ENCODE data around the gene MEIS3.

MEIS3 gene

GRCh38 chr19:47435196-47435595, 15.9 kb upstream of the MEIS3 start:
- DNase-seq: no peak

DNA sequence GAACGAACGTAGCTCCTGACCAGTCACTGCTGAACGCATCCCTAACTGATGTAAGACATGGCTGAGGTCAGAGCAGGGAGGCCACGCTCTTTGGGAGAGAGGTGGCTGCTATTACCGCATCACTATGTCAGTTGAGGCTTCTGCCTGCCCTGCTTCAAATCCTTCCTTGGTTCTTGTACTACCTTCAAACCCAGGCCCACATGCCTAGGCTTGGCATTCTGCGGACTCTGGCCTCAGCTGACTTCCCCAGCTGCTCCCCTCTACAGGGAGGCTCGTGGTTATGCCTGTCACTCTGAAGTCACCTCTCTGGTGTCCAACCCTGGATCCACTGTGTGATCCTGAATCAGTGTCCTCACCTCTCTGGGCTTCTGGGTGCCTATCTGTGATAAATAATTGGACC, 14.8 kb upstream of the MEIS3 start:
- DNase-seq: no peak

DNA sequence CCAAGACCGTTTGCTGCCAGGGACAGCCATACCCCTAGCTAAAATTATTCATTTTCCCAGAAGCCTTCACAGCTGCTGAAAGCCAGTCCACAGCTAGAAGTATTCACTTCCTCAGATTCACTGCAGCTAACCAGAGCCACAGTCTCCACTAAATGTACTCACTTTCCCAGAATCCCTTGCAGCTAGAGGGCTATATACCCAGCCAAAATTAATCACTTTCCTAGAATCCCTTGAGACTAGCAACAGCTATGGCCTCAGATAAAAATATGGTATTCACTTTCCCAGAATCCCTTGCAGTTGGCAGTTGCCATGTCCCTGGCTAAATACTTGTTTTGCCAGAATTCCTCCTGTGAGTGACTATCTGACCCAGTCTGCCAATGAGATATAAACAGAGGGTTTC, 13.8 kb upstream of the MEIS3 start:
- no peak for DNase-seq

DNA sequence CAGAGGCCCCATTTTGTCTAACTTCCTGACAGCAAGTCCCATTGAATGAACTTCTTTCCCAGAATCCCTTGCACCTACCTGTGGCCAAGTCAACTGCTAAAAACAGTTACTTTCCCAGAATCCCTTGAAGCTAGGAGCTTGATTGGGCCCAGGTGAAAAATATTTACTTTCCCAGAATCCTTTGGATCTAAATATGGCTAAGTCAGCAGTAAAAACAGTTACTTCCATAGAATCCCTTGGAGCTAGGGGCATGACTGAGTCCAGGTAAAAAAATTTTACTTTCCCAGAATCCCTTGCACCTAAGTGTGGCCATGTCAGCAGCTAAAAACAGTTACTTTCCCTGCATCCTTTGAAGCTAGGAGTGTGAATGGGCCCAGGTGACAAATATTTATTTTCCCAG, 13.2 kb upstream of the MEIS3 start:
- DNase-seq: no peak

GRCh38 chr19:47432091-47432490, 12.8 kb upstream of the MEIS3 start:
- DNase-seq: no peak

DNA sequence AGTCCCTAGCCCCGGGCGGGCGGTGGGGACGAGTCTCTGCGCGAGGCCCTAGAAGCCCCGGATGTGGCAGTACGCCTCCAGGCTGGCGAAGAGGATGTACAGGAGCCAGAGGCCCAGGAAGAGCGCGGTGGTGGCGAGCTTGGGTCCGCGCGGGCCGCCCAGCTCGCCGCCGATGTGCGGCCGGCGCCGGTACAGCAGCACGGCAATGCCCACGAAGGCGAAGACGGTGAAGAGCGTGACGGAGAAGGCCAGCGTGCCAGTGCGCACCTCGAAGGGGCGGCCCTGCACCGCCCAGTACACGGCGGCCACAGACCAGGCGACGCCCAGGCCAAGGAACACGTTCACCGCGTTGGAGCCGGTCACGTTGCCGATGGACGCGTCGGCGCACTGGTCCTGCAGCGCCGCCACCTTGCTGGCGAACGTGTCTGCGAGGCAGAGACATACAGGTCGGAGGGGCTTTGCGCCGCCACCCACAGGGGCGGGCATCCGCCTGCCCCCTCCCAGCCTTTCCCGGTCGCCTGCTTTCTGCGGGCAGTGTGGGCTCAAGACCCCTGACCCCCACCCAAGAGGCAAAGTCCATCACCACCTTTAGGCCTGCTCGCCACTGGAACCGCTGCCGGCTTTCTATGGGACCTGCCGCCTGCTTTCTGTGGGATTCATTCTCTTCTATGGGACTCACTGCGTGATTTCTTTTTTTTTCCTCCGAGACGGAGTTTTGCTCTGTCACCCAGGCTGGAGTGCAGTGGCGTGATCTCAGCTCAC, 10.9 kb upstream of the MEIS3 start:
- peak; percentile 59 for DNase-seq

- DNase-seq: no peak
Measured at GRCh38 chr19:47429140-47429793, 9.9 kb upstream of the MEIS3 start.

DNA sequence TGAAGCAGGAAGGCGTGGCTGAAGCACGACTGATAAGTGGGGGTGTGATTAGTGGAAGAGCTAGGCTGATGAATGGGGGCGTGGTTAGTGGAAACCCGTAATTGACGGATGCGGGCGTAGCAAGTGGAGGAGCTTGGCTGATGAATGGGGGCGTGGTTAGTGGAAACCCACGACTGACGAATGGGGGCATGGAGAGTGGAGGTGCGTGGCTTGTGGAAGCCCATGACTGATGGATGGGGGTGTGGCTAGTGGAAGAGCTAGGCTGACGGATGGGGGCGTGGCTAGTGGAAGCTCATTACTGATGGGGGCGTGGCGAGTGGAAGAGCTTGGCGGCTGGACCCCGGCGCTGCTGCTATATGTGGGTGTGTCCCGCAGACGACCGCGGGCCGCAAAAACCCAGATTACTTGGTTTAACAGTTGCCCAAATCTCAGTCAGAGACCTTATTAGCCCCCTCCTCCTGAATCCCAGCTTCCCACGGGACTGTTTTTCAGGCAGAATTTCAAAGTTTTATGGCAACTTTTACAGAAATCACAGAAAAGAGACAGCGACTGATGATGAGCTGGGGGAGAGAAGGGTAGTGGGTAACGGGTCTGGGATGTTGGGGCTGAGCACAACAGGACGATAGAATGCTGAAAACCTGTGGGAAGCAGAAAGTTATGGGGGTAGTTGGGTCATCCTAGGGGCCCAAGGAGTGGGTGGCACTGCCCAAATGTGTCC, 9.0 kb upstream of the MEIS3 start:
- DNase-seq: peak; percentile 96

DNA sequence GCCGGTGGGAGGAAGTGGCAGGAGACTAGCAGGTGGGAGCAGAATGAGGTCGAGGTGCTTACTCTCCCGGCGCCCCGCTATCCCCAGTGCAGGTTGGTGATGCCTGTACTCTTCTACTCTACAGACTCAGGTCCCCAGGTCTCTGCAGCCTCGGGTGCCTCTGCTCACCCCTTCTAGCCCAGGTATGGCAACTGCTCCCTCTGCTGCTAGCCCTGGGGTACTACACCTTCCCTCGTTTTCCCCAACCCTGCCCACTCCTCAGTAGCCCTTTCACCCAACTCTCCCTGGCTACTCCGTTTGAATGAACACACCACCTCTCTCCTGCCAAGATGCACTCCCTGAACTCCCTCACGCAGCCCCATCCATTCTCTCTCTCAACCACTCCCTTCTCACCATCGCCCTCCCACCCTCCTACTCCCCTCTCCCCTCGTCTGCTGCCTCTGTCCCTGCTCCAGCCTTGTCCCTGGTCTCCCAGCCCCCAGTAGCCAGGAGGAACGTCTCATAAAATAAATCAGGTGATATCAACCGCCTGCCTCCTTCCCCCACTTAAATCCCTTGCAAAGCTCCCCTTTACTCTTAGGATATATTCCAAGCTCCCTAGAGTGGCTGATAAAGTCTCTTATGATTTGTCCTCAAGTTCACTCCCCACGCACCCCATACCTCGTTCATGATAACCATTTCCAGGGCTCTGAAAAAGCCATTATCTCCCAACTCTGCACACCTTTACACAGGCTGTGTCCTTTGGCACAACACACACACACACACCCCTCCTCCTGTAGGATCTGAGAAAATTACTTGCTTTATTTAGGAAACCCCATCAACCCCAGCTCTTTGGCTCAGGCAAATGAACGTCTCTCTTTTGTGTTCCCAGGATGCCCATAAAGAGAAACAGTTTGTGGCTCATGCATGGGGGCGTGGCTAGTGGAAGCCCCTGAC, 8.2 kb upstream of the MEIS3 start:
- peak; percentile 91 for DNase-seq

GRCh38 chr19:47423203-47423882, 4.0 kb upstream of the MEIS3 start:
- no peak for DNase-seq

GRCh38 chr19:47422417-47423163, 3.3 kb upstream of the MEIS3 start:
- no peak for DNase-seq

GRCh38 chr19:47421844-47422395, 2.6 kb upstream of the MEIS3 start:
- DNase-seq: peak; percentile 90

DNA sequence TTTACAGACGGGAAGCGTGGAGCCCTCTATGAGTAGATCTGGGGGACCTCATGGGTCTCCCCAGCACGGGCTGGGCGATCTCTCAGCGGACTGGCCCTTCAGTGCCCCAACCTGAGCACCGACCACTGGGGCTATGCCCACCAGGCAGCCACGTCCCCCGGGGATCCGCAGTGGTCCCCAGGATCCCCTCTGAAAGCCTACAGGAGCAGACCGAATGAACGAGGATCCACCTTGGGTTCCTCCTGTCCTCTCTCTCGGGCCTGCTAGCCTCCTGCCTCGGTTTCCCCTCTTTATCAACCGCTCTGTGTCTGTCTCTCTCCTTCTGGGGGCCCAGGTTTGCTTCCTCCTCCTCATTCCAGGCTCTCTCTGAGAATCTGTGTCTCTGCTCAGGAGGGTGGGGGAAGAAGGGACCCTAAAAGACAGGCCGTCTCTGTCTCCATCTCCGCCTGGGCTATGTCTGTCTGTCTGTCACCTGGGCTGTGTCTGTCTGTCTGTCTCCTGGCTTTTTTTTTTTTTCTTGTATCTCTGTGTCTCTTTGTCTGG, 2.0 kb upstream of the MEIS3 start:
- no peak for DNase-seq

DNA sequence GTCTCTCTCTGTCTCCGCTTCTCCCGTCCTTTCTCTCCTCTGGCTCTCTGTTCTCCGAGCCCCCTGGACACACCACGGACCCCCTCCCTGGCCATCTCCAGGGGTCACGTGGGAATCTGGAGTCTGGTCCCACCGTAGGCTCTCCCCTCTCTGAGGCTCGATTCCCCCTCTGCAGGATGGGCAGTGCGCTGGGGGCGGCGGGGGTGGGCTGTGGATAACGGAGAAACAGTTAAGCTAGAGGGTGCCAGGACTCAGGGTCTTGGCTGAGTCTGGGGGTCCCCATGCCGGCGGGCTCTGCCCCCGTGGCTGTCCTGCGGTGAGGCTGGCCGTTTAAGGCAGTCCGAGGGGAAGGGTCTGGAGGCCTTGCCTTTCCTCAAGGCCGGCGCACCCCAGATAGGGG, 462 bp upstream of the MEIS3 start:
- DNase-seq: no peak

DNA sequence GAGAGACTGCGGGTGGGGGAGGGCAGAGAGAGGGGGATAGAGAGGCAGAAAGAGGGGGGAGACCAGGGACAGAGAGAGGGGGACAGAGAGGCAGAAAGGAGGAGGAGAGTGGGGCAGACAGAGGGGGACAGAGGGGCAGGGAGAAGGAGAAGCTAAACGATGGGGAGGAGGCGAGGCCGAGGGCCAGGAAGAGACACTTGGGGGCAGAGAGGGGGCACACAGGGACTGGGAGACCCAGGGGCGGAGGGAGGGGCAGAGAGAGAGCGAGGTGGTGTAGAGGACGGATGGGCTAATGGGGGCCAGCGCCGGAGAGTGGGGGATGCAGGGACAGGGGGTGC, 666 bp downstream of the MEIS3 start:
- peak; percentile 44 for DNase-seq

GRCh38 chr19:47417746-47418691, 1.3 kb downstream of the MEIS3 start:
- peak; percentile 43 for DNase-seq

DNA sequence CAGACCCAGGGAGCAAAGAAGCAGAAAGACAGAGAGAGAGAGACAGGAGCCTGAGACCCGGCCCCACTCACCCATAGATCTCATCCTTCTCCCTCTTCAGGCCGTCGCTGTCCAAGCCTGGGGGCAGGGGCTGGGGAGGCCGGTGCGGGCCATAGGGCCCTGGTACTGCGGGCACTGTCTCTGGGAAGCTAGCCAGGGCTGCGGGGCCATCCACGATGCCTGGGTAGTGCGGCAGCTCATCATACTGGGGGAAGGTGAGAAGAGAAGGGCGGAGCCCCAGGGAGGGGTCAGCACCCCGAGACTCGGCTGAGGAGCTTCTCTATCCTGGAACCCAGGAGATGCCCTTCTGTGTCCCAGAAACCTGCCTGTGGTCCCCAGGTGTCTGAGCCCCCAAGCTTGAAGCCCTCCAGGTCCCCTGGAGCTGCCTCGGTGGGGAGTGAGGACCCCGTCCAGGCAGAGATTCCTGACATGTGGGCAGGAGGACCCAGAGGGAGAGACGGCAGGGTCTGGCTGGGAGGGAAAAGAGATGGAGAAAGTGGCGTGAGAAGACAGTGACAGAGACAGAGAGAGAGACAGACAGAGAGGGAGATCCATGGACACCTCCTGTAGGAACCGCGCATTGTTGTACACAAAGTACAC, 2.1 kb downstream of the MEIS3 start:
- no peak for DNase-seq

DNA sequence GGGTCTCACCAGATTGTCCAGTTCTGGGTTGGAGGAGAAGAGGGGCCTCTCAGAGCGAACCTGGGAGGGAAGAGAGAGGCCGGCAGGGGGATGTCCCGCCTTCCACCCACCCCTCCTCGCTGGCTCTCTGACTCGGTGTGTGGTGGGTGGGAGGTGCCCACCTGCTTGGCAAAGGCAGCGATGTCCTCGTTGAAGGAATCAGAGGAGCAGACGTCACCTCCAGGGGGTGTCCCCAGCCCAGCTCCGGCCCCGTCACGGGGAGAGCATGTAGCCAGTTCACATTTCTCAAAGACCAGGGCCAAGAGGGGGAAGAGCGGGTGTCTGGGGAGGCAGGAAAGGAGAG, 2.7 kb downstream of the MEIS3 start:
- DNase-seq: no peak

- no peak for DNase-seq
Measured at GRCh38 chr19:47415953-47416642, 3.2 kb downstream of the MEIS3 start.
